CD4-positive, alpha-beta T cell (primary cell): ENCODE results near the gene RSPH9. TPM values are rescaled to one million over a fixed set of nuclear protein-coding genes. Genes with fewer than 3 reads are reported as not detected.

ENCODE experiments used
- ATAC-seq: fragments of 200-7000 bp; cut with Tn5 transposase; one replicate; pipeline ENCODE4 v1.10.0; 2022; ENCODE audit warnings: mild to moderate bottlenecking; ENCODE audit not compliant: poor library complexity
- CTCF ChIA-PET: fragments of 350-600 bp; sonication (Branson Sonifier 250); formaldehyde crosslinking; loops from one replicate; lab custom pipeline; 2021; ENCODE audit warnings: antibody characterized with exemption, inconsistent platforms; lab: Charles Lee
- POLR2A ChIA-PET: fragments of 350-600 bp; sonication (Branson Sonifier 250); formaldehyde crosslinking; loops from one replicate; lab custom pipeline; 2021; ENCODE audit warnings: antibody characterized with exemption, inconsistent platforms; lab: Charles Lee
- DNase-seq, 14 experiments: peaks; one replicate each; pipeline ENCODE4 v3.0.0-alpha.2; 2013 to 2020; ENCODE audit warnings: mixed read lengths in 2 of 14
- H3K27ac ChIP-seq, 2 donors: one replicate each; pipeline versions ENCODE4 v1.5.1 to v1.7.0; 2013; ENCODE audit warnings: low read length in 2 of 2, low read depth in 1 of 2, mild to moderate bottlenecking in 1 of 2
- H3K27me3 ChIP-seq, 2 experiments: 1 replicate in 1 of 2; 2 replicates in 1 of 2; pipeline versions ENCODE4 v1.6.1 to v1.7.0; 2013; ENCODE audit warnings: low read length in 2 of 2, control low read depth in 1 of 2, mild to moderate bottlenecking in 1 of 2, moderate library complexity in 1 of 2; ENCODE audit not compliant: insufficient read depth in 2 of 2, control insufficient read depth in 1 of 2
- H3K36me3 ChIP-seq: one replicate; pipeline ENCODE4 v1.6.1; 2013; ENCODE audit warnings: low read length, control low read depth; ENCODE audit not compliant: insufficient read depth
- H3K4me1 ChIP-seq: one replicate; pipeline ENCODE4 v1.6.1; 2013; ENCODE audit warnings: low read length, control low read depth; ENCODE audit not compliant: insufficient read depth
- H3K4me3 ChIP-seq: one replicate; pipeline ENCODE4 v1.5.1; 2013; ENCODE audit warnings: mild to moderate bottlenecking, low read length, moderate library complexity
- H3K9me3 ChIP-seq, 2 experiments: 1 replicate in 1 of 2; 2 replicates in 1 of 2; pipeline versions ENCODE4 v1.6.1 to v1.7.0; 2013; ENCODE audit warnings: low read length in 2 of 2, mild to moderate bottlenecking in 2 of 2, control low read depth in 1 of 2, moderate library complexity in 1 of 2; ENCODE audit not compliant: control insufficient read depth in 1 of 2, insufficient read depth in 1 of 2
- H3K27ac Mint-ChIP-seq: one replicate; pipeline ENCODE4 v1.8.0; 2020; ENCODE audit warnings: mixed read lengths
- H3K27me3 Mint-ChIP-seq: one replicate; pipeline ENCODE4 v1.8.0; 2021; ENCODE audit warnings: mixed read lengths
- H3K36me3 Mint-ChIP-seq: one replicate; pipeline ENCODE4 v1.8.0; 2021; ENCODE audit warnings: low read depth, mixed read lengths
- H3K4me1 Mint-ChIP-seq: one replicate; pipeline ENCODE4 v1.8.0; 2021; ENCODE audit warnings: low read depth, mixed read lengths
- H3K4me3 Mint-ChIP-seq: one replicate; pipeline ENCODE4 v1.8.0; 2020; ENCODE audit warnings: mild to moderate bottlenecking, mixed read lengths
- H3K9me3 Mint-ChIP-seq: one replicate; pipeline ENCODE4 v1.8.0; 2020; ENCODE audit warnings: mixed read lengths
- intact Hi-C, 2 experiments: fragments of 100-400 bp; cut with DNase I in 1 of 2; cut with micrococcal nuclease in 1 of 2; formaldehyde crosslinking; loops; one replicate each; pipeline versions ENCODE4 v1.15.1 to v1.9.0; 2023 to 2025; cut with DNase I, micrococcal nuclease
- total RNA-seq, 174 experiments: library from RNA in 2 of 174; stranded (reverse) in 2 of 174; gene quantifications; one replicate each; pipeline ENCODE4 v1.2.3 and lab custom pipeline; 2021 to 2026
- TF ChIP-seq, protein P1 (sequence below): fragments of 200-600 bp; IDR thresholded peaks from one replicate; pipeline ENCODE4 v1.8.0; 2022; ENCODE audit warnings: antibody characterized with exemption, mild to moderate bottlenecking

RSPH9 gene
- total RNA-seq, 2 experiments from 2014 or later: not detected

GRCh38 chr6:43717389-43717788 is 72.6 kb downstream of the RSPH9 start:
- DNase-seq (no peak), ATAC-seq (no peak)
- Histone ChIP-seq H3K9me3 (no peaks in the 10 kb centered on the region), H3K27ac (no peak overlapping the region), H3K4me1 (no peaks in the 10 kb centered on the region), H3K27me3 (no peaks in the 10 kb centered on the region), H3K36me3 (no peaks in the 10 kb centered on the region), H3K4me3 (no peak overlapping the region)
- intact Hi-C loops: no loop called here
- Mint-ChIP-seq H3K4me1 (no peaks in the 10 kb centered on the region), H3K27ac (no peak overlapping the region), H3K27me3 (no peaks in the 10 kb centered on the region), H3K9me3 (no peaks in the 10 kb centered on the region), H3K36me3 (no peaks in the 10 kb centered on the region), H3K4me3 (no peak overlapping the region)
- TF ChIP-seq, protein P1, sequence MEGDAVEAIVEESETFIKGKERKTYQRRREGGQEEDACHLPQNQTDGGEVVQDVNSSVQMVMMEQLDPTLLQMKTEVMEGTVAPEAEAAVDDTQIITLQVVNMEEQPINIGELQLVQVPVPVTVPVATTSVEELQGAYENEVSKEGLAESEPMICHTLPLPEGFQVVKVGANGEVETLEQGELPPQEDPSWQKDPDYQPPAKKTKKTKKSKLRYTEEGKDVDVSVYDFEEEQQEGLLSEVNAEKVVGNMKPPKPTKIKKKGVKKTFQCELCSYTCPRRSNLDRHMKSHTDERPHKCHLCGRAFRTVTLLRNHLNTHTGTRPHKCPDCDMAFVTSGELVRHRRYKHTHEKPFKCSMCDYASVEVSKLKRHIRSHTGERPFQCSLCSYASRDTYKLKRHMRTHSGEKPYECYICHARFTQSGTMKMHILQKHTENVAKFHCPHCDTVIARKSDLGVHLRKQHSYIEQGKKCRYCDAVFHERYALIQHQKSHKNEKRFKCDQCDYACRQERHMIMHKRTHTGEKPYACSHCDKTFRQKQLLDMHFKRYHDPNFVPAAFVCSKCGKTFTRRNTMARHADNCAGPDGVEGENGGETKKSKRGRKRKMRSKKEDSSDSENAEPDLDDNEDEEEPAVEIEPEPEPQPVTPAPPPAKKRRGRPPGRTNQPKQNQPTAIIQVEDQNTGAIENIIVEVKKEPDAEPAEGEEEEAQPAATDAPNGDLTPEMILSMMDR: no peak
- CTCF ChIA-PET: no interaction called here
- POLR2A ChIA-PET: no interaction called here

DNA sequence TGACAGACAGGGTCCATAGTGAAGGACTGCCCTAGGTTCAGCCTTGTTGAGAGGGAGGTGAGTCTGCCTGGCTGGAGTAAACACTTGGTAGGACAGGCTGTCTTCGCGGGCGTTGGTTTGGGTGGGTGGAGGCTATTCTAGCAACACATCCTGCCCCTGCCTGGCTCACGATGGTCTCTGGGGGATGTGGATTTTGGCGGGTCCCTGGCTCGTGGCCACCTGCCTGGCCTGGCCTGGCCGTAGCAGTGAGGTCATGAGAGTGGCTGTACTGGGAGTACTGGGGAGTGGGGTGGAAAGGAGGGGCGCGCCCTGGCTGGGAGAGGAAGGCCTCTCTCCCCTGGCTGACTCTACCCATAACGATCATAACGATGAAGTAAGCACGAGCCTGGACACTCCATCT is 73.0 kb downstream of the RSPH9 start:
- Histone ChIP-seq H3K27ac (no peak overlapping the region), H3K4me1 (no peaks in the 10 kb centered on the region), H3K9me3 (no peaks in the 10 kb centered on the region), H3K4me3 (no peak overlapping the region), H3K36me3 (no peaks in the 10 kb centered on the region), H3K27me3 (no peaks in the 10 kb centered on the region)
- CTCF ChIA-PET: no interaction called here
- Mint-ChIP-seq H3K4me1 (no peaks in the 10 kb centered on the region), H3K36me3 (no peaks in the 10 kb centered on the region), H3K27ac (no peak overlapping the region), H3K9me3 (no peaks in the 10 kb centered on the region), H3K4me3 (no peak overlapping the region), H3K27me3 (no peaks in the 10 kb centered on the region)
- DNase-seq (no peak), ATAC-seq (no peak)
- POLR2A ChIA-PET: no interaction called here
- intact Hi-C loops: no loop called here
- TF ChIP-seq, protein P1: no peak

GRCh38 chr6:43718387-43719105 is 73.7 kb downstream of the RSPH9 start:
- intact Hi-C loops: no loop called here
- Histone ChIP-seq H3K9me3 (no peaks in the 10 kb centered on the region), H3K27me3 (no peaks in the 10 kb centered on the region), H3K4me1 (peaks cover under 1% of the 10 kb centered on the region), H3K4me3 (no peak overlapping the region), H3K36me3 (no peaks in the 10 kb centered on the region), H3K27ac (no peak overlapping the region)
- no peak overlapping the region for H3K27ac Mint-ChIP-seq
- ChIA-PET POLR2A (no interaction called here), CTCF (no interaction called here)
- no peaks in the 10 kb centered on the region for H3K36me3 Mint-ChIP-seq
- DNase-seq: no peak
- no peak overlapping the region for H3K4me3 Mint-ChIP-seq
- no peak for ATAC-seq
- H3K9me3 Mint-ChIP-seq: no peaks in the 10 kb centered on the region
- peaks cover under 1% of the 10 kb centered on the region for H3K4me1 Mint-ChIP-seq
- no peaks in the 10 kb centered on the region for H3K27me3 Mint-ChIP-seq
- TF ChIP-seq, protein P1: no peak
